ENCODE results near the gene MS4A14. TPM values are rescaled to one million over a fixed set of nuclear protein-coding genes. Genes with fewer than 3 reads are reported as not detected.

MS4A14 gene
- polyA plus RNA-seq, 2 of the 4 experiments (the other 2 are of a cell fraction) = not detected

- WGBS (ENCODE audit: missing lambda C conversion rate) = 35% methylated on average over 5 of the region's 5 CpGs
- FAIRE-seq = no peak
- ATAC-seq = no peak
- TF ChIP-seq HOXB5 (CRISPR knock-in tag; IDR thresholded peaks at IDR 0.05) (no peak), ZC3H11A (IDR thresholded peaks at IDR 0.05) (no peak), RARB (CRISPR knock-in tag; IDR thresholded peaks at IDR 0.05) (no peak), HEYL (CRISPR knock-in tag; IDR thresholded peaks at IDR 0.05) (no peak), CEBPB (IDR thresholded peaks at IDR 0.05) (no peak), PHF8 (IDR thresholded peaks at IDR 0.05; ENCODE audit: borderline replicate concordance, low read depth) (no peak), ESRRA (IDR thresholded peaks at IDR 0.05; ENCODE audit: borderline replicate concordance, low read length) (no peak), CBX8 (IDR thresholded peaks at IDR 0.05) (no peak), KDM5A (IDR thresholded peaks at IDR 0.05) (no peak), PBX3 (IDR thresholded peaks at IDR 0.05) (no peak)
- ChIA-PET CTCF (no interaction called here), POLR2A (no interaction called here)
- H3K27ac ChIP-seq = no peak overlapping the region
- no peaks in the 10 kb centered on the region for H3K9me3 ChIP-seq
- H3K4me2 ChIP-seq = no peak overlapping the region
- no peaks in the 10 kb centered on the region for H3K4me1 ChIP-seq
- no peak for DNase-seq (ENCODE audit: low read depth in 1 of 2, low spot score in 1 of 2)
- H3K4me3 ChIP-seq = no peak overlapping the region
Observed at GRCh38 chr11:60393016-60393415, 3.2 kb upstream of the MS4A14 start.

- H3K4me1 ChIP-seq = no peaks in the 10 kb centered on the region
- 24% methylated on average over 7 of the region's 7 CpGs for WGBS (ENCODE audit: missing lambda C conversion rate)
- FAIRE-seq = no peak
- no peaks in the 10 kb centered on the region for H3K9me3 ChIP-seq
- no peak overlapping the region for H3K27ac ChIP-seq
- CTCF ChIA-PET = no interaction called here
- no peak overlapping the region for H3K4me3 ChIP-seq
- DNase-seq (ENCODE audit: low read depth in 1 of 2, low spot score in 1 of 2) = no peak
- no peak overlapping the region for H3K4me2 ChIP-seq
- POLR2A ChIA-PET = no interaction called here
- TF ChIP-seq RARB (CRISPR knock-in tag; IDR thresholded peaks at IDR 0.05) (no peak), ZC3H11A (IDR thresholded peaks at IDR 0.05) (no peak), ATOH8 (CRISPR knock-in tag; IDR thresholded peaks at IDR 0.05; ENCODE audit: low read depth) (no peak), KDM1A (IDR thresholded peaks at IDR 0.05; ENCODE audit: low read depth) (no peak), HOXB5 (CRISPR knock-in tag; IDR thresholded peaks at IDR 0.05) (no peak), ZFP36 (IDR thresholded peaks at IDR 0.05; ENCODE audit: borderline replicate concordance, partially characterized antibody) (no peak), FOSL2 (IDR thresholded peaks at IDR 0.05) (no peak), FOSL2 (CRISPR knock-in tag; IDR thresholded peaks at IDR 0.05) (no peak), FOXS1 (CRISPR knock-in tag; IDR thresholded peaks at IDR 0.05) (no peak), CEBPB (IDR thresholded peaks at IDR 0.05) (no peak), EHMT2 (IDR thresholded peaks at IDR 0.05; ENCODE audit: low read depth) (no peak), ELK1 (IDR thresholded peaks at IDR 0.05; ENCODE audit: low read depth, low read length) (no peak), HES2 (IDR thresholded peaks at IDR 0.05) (no peak), TFCP2L1 (CRISPR knock-in tag; IDR thresholded peaks at IDR 0.05) (no peak), POLR2A (IDR thresholded peaks at IDR 0.05; ENCODE audit: low read length) (no peak)
- ATAC-seq = no peak
Observed at GRCh38 chr11:60394666-60395380, 1.4 kb upstream of the MS4A14 start.

GRCh38 chr11:60396799-60397198, 540 bp downstream of the MS4A14 start:
- no peak overlapping the region for H3K4me2 ChIP-seq

More at GRCh38 chr11:60396799-60397198, 540 bp downstream of the MS4A14 start:
- DNase-seq (ENCODE audit: low read depth in 1 of 2, low spot score in 1 of 2) (no peak), FAIRE-seq (no peak), ATAC-seq (no peak)
- WGBS (ENCODE audit: missing lambda C conversion rate) = 0% methylated on average over 1 of the region's 1 CpG
- Histone ChIP-seq H3K4me3 (no peak overlapping the region), H3K9me3 (no peaks in the 10 kb centered on the region), H3K4me1 (no peaks in the 10 kb centered on the region), H3K27ac (no peak overlapping the region)
- ChIA-PET CTCF (no interaction called here), POLR2A (no interaction called here)
- no peak for TF ChIP-seq PBX3 (IDR thresholded peaks at IDR 0.05)
- TF ChIP-seq ZNF302 (CRISPR knock-in tag; IDR thresholded peaks at IDR 0.05) = no peak
- TF ChIP-seq ATOH8 (CRISPR knock-in tag; IDR thresholded peaks at IDR 0.05; ENCODE audit: low read depth) = no peak
- TF ChIP-seq EP300 (IDR thresholded peaks at IDR 0.05) = no peak
- TF ChIP-seq BHLHE40 (IDR thresholded peaks at IDR 0.05; ENCODE audit: low read depth, low read length) = no peak
- TF ChIP-seq HDAC2 (IDR thresholded peaks at IDR 0.05) = no peak
- TF ChIP-seq HOXA7 (CRISPR knock-in tag; IDR thresholded peaks at IDR 0.05) = no peak

Measured in A549 (cell line).